OCI-LY1 (cell line): ENCODE results near the gene WDR5.
A peak's percentile ranks its signal among the peaks of the same experiment; 100 is the strongest.

ENCODE experiments used
- H2AFZ ChIP-seq: fragments of 200-600 bp; sonication (generic), shearing (Covaris generic); 2 replicates; pipeline ENCODE4 v1.6.0; 2014; ENCODE audit warnings: antibody characterized with exemption, mild to moderate bottlenecking, low read length
- H3F3A ChIP-seq: fragments of 200-600 bp; sonication (generic), shearing (Covaris generic); 2 replicates; pipeline ENCODE4 v1.6.0; 2014; ENCODE audit warnings: mild to moderate bottlenecking, antibody characterized with exemption, low read length, moderate library complexity; ENCODE audit not compliant: insufficient read depth
- H3K27ac ChIP-seq: fragments of 200-600 bp; sonication (generic); 2 replicates; pipeline ENCODE4 v1.5.1; 2014; ENCODE audit warnings: low read length, mixed run types, mild to moderate bottlenecking, low read depth; ENCODE audit not compliant: poor library complexity, severe bottlenecking
- H3K27me3 ChIP-seq: fragments of 200-600 bp; sonication (generic); 2 replicates; pipeline ENCODE4 v1.6.0; 2014; ENCODE audit warnings: antibody characterized with exemption, mild to moderate bottlenecking, low read length, moderate library complexity; ENCODE audit not compliant: insufficient read depth
- H3K36me3 ChIP-seq: fragments of 200-600 bp; sonication (generic); 2 replicates; pipeline ENCODE4 v1.6.1; 2014; ENCODE audit warnings: mild to moderate bottlenecking, antibody characterized with exemption, low read length, moderate library complexity, mixed read lengths; ENCODE audit not compliant: insufficient read depth
- H3K4me1 ChIP-seq: fragments of 200-600 bp; sonication (generic); 2 replicates; pipeline ENCODE4 v1.5.1; 2014; ENCODE audit warnings: mild to moderate bottlenecking, low read length, moderate library complexity; ENCODE audit not compliant: insufficient read depth, severe bottlenecking
- H3K4me2 ChIP-seq: fragments of 200-600 bp; sonication (generic), shearing (Covaris generic); 2 replicates; pipeline ENCODE4 v1.6.1; 2014; ENCODE audit warnings: low read length
- H3K4me3 ChIP-seq: fragments of 200-600 bp; sonication (generic); 2 replicates; pipeline ENCODE4 v1.5.1; 2014; ENCODE audit warnings: low read length, low read depth, mild to moderate bottlenecking, mixed read lengths; ENCODE audit not compliant: poor library complexity, severe bottlenecking
- H3K79me2 ChIP-seq: fragments of 200-600 bp; shearing (Covaris generic); 2 replicates; pipeline ENCODE4 v1.6.1; 2016; ENCODE audit warnings: mixed run types, low read length, mixed read lengths; ENCODE audit not compliant: insufficient read depth
- H3K9ac ChIP-seq: fragments of 200-600 bp; sonication (generic), shearing (Covaris generic); 2 replicates; pipeline ENCODE4 v1.6.1; 2014; ENCODE audit warnings: mild to moderate bottlenecking, low read length, mixed read lengths
- H3K9me2 ChIP-seq: fragments of 200-600 bp; sonication (generic), shearing (Covaris generic); 2 replicates; pipeline ENCODE4 v1.6.1; 2014; ENCODE audit warnings: low read depth, mild to moderate bottlenecking, low read length, mixed read lengths
- H3K9me3 ChIP-seq: fragments of 200-600 bp; shearing (Covaris generic); 2 replicates; pipeline ENCODE4 v1.6.1; 2014; ENCODE audit warnings: low read length, mixed read lengths
- H4K20me1 ChIP-seq: fragments of 200-600 bp; sonication (generic), shearing (Covaris generic); 2 replicates; pipeline ENCODE4 v1.6.0; 2016; ENCODE audit warnings: mild to moderate bottlenecking, low read length; ENCODE audit not compliant: insufficient read depth
- EZH2 ChIP-seq: fragments of 200-600 bp; sonication (generic), shearing (Covaris generic); IDR thresholded peaks from 2 replicates; pipeline ENCODE4 v1.8.0; 2017; ENCODE audit warnings: borderline replicate concordance, mixed run types, mild to moderate bottlenecking, antibody characterized with exemption, low read length, moderate library complexity, mixed read lengths
- TF ChIP-seq, protein P1 (sequence below): fragments of 200-600 bp; sonication (generic), shearing (Covaris generic); IDR thresholded peaks from 2 replicates; pipeline ENCODE4 v1.5.1; 2017; ENCODE audit warnings: mild to moderate bottlenecking, antibody characterized with exemption, low read length, moderate library complexity, mixed read lengths

Gene WDR5

DNA sequence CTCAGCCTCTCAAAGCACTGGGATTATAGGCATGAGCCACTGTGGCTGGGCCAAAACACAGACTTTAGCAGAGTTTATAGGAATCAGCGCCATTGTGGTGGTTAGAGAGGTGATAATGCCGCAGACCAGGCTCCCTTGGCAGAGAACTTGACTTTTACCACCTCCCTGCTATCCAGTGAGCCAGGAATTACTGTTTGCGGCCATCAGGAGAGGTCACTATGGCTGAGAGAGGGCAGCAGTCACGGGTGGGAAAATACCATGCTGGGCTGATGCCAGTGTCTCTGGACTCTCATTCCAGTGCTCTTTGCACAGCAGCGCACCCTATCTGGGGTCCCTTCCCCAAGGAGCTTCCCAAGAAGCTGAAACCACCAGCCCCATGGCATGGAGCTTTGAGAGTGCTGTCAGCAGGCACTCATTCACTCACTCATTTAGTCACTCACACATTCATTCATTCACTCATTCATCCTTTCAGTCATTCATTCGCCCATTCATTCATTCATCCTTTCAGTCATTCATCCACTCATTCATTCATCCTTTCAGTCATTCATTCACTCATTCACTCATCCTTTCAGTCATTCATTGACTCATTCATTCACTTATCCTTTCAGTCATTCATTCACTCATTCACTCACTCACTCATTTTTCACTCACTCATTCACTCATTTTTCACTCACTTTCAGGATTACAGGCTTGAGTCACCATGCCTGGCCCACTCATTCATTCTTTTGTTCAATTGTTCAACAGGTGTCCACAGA lies 55.8 kb downstream of the WDR5 start:
- Histone ChIP-seq H3F3A (no peaks in the 10 kb centered on the region), H3K27ac (no peak overlapping the region), H3K9me3 (no peaks in the 10 kb centered on the region), H3K27me3 (no peaks in the 10 kb centered on the region), H4K20me1 (no peaks in the 10 kb centered on the region), H3K4me2 (no peak overlapping the region), H3K9ac (no peak overlapping the region), H3K79me2 (no peaks in the 10 kb centered on the region), H2AFZ (no peak overlapping the region), H3K4me3 (no peak overlapping the region), H3K9me2 (no peaks in the 10 kb centered on the region), H3K36me3 (no peaks in the 10 kb centered on the region), H3K4me1 (peaks cover 53% of the 10 kb centered on the region)
- TF ChIP-seq, protein P1, sequence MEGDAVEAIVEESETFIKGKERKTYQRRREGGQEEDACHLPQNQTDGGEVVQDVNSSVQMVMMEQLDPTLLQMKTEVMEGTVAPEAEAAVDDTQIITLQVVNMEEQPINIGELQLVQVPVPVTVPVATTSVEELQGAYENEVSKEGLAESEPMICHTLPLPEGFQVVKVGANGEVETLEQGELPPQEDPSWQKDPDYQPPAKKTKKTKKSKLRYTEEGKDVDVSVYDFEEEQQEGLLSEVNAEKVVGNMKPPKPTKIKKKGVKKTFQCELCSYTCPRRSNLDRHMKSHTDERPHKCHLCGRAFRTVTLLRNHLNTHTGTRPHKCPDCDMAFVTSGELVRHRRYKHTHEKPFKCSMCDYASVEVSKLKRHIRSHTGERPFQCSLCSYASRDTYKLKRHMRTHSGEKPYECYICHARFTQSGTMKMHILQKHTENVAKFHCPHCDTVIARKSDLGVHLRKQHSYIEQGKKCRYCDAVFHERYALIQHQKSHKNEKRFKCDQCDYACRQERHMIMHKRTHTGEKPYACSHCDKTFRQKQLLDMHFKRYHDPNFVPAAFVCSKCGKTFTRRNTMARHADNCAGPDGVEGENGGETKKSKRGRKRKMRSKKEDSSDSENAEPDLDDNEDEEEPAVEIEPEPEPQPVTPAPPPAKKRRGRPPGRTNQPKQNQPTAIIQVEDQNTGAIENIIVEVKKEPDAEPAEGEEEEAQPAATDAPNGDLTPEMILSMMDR: no peak
- TF ChIP-seq EZH2: no peak

DNA sequence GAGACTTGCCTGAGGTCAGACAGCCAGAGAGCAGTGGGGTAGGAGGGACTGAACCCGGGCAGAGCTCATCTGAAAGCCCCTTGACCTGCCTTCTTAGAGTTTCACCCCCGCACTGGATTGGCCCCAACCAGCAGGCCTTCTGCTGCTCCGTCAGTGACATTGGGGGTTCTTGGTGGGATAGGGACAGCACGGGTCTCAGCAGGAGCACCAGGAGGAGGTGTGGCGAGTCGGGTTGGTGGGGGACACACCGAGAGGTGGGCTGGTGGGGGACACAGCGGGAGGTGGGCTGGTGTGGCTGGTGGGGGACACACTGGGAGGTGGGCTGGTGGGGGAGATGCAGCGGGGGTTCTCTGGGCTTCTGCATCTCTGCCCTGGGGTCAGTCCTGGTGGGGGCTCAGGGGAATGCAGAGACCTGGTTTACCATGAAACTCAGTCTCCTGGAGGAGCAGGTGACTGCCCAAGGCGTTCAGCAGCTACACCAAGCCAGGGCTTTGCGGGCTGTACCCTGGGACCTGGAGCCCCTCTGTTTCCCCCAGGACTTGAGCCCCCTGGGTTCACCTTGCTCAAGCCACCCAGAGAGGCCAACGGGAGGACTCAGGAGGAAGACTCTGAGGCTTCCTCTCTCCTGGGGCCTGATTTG lies 56.5 kb downstream of the WDR5 start:
- Histone ChIP-seq H3K4me2 (no peak overlapping the region), H3K9ac (no peak overlapping the region)

DNA sequence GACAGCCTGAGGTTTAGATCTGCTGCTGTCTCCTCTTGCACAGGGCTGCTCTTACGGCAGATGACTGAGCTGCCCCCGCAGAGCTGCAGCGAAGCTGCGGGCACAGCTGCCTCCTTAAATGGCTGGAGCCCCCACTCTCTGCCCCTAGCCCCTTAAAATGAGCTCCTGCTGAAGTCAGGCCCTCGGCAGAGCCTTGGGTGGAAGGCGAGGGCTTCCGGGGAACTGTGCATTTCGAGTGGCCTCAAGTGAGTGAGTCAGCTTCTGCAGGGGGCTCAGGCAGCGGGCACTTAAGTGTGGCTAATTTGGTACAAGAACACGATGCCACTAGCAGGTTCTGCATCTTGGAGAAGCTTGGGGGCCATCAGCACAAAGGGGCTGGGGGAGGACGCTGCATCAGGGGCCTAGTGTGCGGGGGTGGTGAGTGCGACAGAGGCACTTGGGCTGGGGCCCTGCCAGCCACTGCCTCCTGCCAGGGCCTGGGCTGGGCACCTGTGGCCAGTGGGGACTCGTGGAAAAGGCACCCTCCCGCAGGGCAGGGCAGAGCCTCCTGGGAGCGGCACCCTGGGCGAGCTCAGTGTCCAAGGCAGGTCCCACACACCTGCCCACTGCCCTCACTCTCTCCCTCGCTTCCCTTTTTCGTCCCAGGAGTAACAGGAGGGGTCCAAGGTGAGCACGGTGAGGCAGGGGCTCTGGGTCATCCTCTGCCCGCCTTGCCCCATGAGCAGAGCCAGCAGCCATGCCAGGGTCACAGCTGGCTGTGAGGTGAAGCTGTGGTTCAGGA lies 57.3 kb downstream of the WDR5 start:
- Histone ChIP-seq H3K9me3 (no peaks in the 10 kb centered on the region), H3K9ac (no peak overlapping the region; the same call in 1 of the 2 replicates), H3F3A (no peaks in the 10 kb centered on the region), H3K27ac (peak overlapping the region; percentile 57), H3K79me2 (no peaks in the 10 kb centered on the region), H3K9me2 (no peaks in the 10 kb centered on the region), H4K20me1 (no peaks in the 10 kb centered on the region), H3K4me2 (no peak overlapping the region), H3K4me1 (peaks cover 38% of the 10 kb centered on the region), H3K27me3 (no peaks in the 10 kb centered on the region), H2AFZ (no peak overlapping the region), H3K36me3 (no peaks in the 10 kb centered on the region), H3K4me3 (no peak overlapping the region)
- TF ChIP-seq EZH2: no peak
- TF ChIP-seq, protein P1: no peak

More for the DNA sequence above, 56.5 kb downstream of the WDR5 start:
- TF ChIP-seq, protein P1: no peak
- no peak overlapping the region for H2AFZ ChIP-seq
- peaks cover 45% of the 10 kb centered on the region for H3K4me1 ChIP-seq
- no peaks in the 10 kb centered on the region for H3K27me3 ChIP-seq
- no peaks in the 10 kb centered on the region for H3K9me3 ChIP-seq
- H3F3A ChIP-seq: no peaks in the 10 kb centered on the region
- H3K9me2 ChIP-seq: no peaks in the 10 kb centered on the region
- H3K79me2 ChIP-seq: no peaks in the 10 kb centered on the region
- H4K20me1 ChIP-seq: no peaks in the 10 kb centered on the region
- H3K27ac ChIP-seq: peak overlapping the region; percentile 57
- no peak overlapping the region for H3K4me3 ChIP-seq
- H3K36me3 ChIP-seq: no peaks in the 10 kb centered on the region
